B cell (primary cell): Measurements from ENCODE around the gene KRT4.

Source experiments
- CTCF ChIP-seq: fragments of 200-600 bp; IDR thresholded peaks from one replicate; pipeline ENCODE4 v1.8.0; 2022; ENCODE audit warnings: antibody characterized with exemption, mild to moderate bottlenecking
- EZH2 ChIP-seq: IDR thresholded peaks from 2 replicates; pipeline ENCODE4 v1.6.1; 2012; ENCODE audit warnings: borderline replicate concordance, low read depth, mild to moderate bottlenecking, moderate library complexity, low read length; ENCODE audit not compliant: insufficient read depth, poor library complexity, severe bottlenecking

GRCh38 chr12:52763036-52763659, 50.8 kb downstream of the KRT4 start:
- TF ChIP-seq EZH2 (no peak), CTCF (no peak)
